Adrenal gland (tissue), 19 donors: ENCODE results near the gene ZBTB24. TPM values are rescaled to one million over a fixed set of nuclear protein-coding genes. Genes with fewer than 3 reads are reported as not detected.
A peak's percentile ranks its signal among the peaks of the same experiment; 100 is the strongest.

Experiments used
- DNase-seq, 7 donors: peaks; one replicate each; pipeline ENCODE4 v3.0.0-alpha.2; 2019 to 2020
- H3K27ac ChIP-seq, 5 donors: fragments of 200-600 bp; sonication (generic) in 4 of 5; 1 replicate in 3 of 5; 2 replicates in 2 of 5; pipeline versions ENCODE4 v1.5.1 to v1.8.0; 2016 to 2020; ENCODE audit warnings: mild to moderate bottlenecking in 1 of 5
- H3K27me3 ChIP-seq: fragments of 200-600 bp; 2 replicates; pipeline ENCODE4 v1.8.0; 2021
- H3K36me3 ChIP-seq, 2 donors: fragments of 200-600 bp; replicated peaks in 1 of 2; 1 replicate in 1 of 2; 2 replicates in 1 of 2; pipeline versions ENCODE4 v1.5.1 to v1.8.0; 2018 to 2022
- H3K4me1 ChIP-seq, 2 donors: fragments of 200-600 bp; replicated peaks in 1 of 2; 1 replicate in 1 of 2; 2 replicates in 1 of 2; pipeline versions ENCODE4 v1.5.1 to v1.8.0; 2018 to 2021
- H3K4me3 ChIP-seq, 4 donors: fragments of 200-600 bp; sonication (generic) in 3 of 4; one replicate each; pipeline ENCODE4 v1.5.1; 2016 to 2018
- H3K9me3 ChIP-seq, 3 donors: fragments of 200-600 bp; sonication (generic) in 1 of 3; replicated peaks in 1 of 3; 1 replicate in 2 of 3; 2 replicates in 1 of 3; pipeline versions ENCODE4 v1.5.1 to v1.8.0; 2016 to 2021
- CTCF ChIP-seq, 6 experiments: fragments of 450-650 bp in 4 of 6; fragments of 200-600 bp in 2 of 6; sonication (generic) in 1 of 6; IDR thresholded peaks; 1 replicate in 5 of 6; 2 replicates in 1 of 6; pipeline versions ENCODE4 v1.5.1 to v1.8.0; 2016 to 2021; ENCODE audit warnings: antibody characterized with exemption in 6 of 6, mild to moderate bottlenecking in 2 of 6, moderate library complexity in 1 of 6
- POLR2A ChIP-seq, 2 donors: fragments of 450-650 bp; IDR thresholded peaks; one replicate each; pipeline ENCODE4 v1.6.1; 2017; ENCODE audit warnings: antibody characterized with exemption in 2 of 2, mild to moderate bottlenecking in 2 of 2, moderate library complexity in 1 of 2
- WGBS, 4 donors: extraction: QIAGEN DNeasy Blood & Tissue Kit in 2 of 4; methylation state at CpG; one replicate each; pipeline versions ENCODE4 v1.1.5 to v1.1.7; 2013 to 2017; 5-methylcytosine and 5-hydroxymethylcytosine counted together
- intact Hi-C, 2 donors: fragments of 100-400 bp; cut with DNase I; formaldehyde crosslinking; loops; one replicate each; pipeline versions ENCODE4 v1.14.1 to v1.15.0; 2022 to 2023
- long read RNA-seq, 10 donors: library from polyadenylated mRNA in 3 of 10; unstranded in 2 of 10; stranded (forward) in 1 of 10; transcript quantifications; one replicate each; pipeline ENCODE4 v2.0.0 and lab custom pipeline, GENCODE V29; 2021 to 2026
- polyA plus RNA-seq, 3 donors: library from polyadenylated mRNA; stranded (reverse); fragments of 200-250 nt in 2 of 3; fragments of 350-450 nt in 1 of 3; fragmentation: Illumina TruSeq in 1 of 3; extraction: RNeasy Lipid Tissue Mini Kit (QIAGEN cat#74804) in 1 of 3; gene quantifications; one replicate each; pipeline ENCODE4 v1.2.3, GENCODE V29; 2013 to 2014
- total RNA-seq, 9 donors: library from RNA; depleted of rRNA in 4 of 9; stranded (reverse); fragments of >200 nt in 4 of 9; fragments of 120-200 nt in 1 of 9; fragmentation: NEBNext Ultra II Directional in 1 of 9; extraction: Animal tissue kit (Norgen Biotek cat#: 25700) in 1 of 9; gene quantifications; one replicate each; pipeline versions ENCODE4 v1.1.0 to v1.2.4, GENCODE V29; 2013 to 2023
- donor health status: healthy with polysubstance abuse.
- donor health status: Bipolar disorder and iron deficiency.
- donor health status: DM: yes; HTN: yes; CAD: no.
- donor health status: DM: no; HTN: no; CAD: no.
- donor health status: DM: no; HTN: no; CAD: no.
- donor health status: DM: yes; HTN: yes; CAD: no.

The ZBTB24 gene
- total RNA-seq (10 to 100 TPM in 1 of 9 donors, 1 to 10 TPM in 8; 4.5 to 14.4 (median 6.3) TPM), polyA plus RNA-seq (1 to 10 TPM; 2.2 to 7.0 (median 4.0) TPM)
- long read RNA-seq, donor 1: 0 reads
- long read RNA-seq, donor 2: 0 reads
- long read RNA-seq, donor 3, full-length matches to known transcripts: 1 of 1 reads
- long read RNA-seq, donor 3, partial matches to known transcripts: 0 of 1 reads
- long read RNA-seq, donor 3, other reads (novel, unspliced or antisense): 0 of 1 reads
- long read RNA-seq, donor 4, partial matches to known transcripts: 2 of 3 reads
- long read RNA-seq, donor 4, other reads (novel, unspliced or antisense): 1 of 3 reads
- long read RNA-seq, donor 5, full-length matches to known transcripts: 6 of 13 reads
- long read RNA-seq, donor 5, partial matches to known transcripts: 0 of 13 reads
- long read RNA-seq, donor 5, other reads (novel, unspliced or antisense): 7 of 13 reads
- long read RNA-seq, donor 6: 0 reads
- long read RNA-seq, donor 7: 0 reads
- long read RNA-seq, donor 8, full-length matches to known transcripts: 2 of 2 reads
- long read RNA-seq, donor 8, partial matches to known transcripts: 0 of 2 reads
- long read RNA-seq, donor 8, other reads (novel, unspliced or antisense): 0 of 2 reads
- long read RNA-seq, donor 9, full-length matches to known transcripts: 2 of 2 reads
- long read RNA-seq, donor 9, partial matches to known transcripts: 0 of 2 reads
- long read RNA-seq, donor 9, other reads (novel, unspliced or antisense): 0 of 2 reads
- long read RNA-seq, donor 10: 0 reads

- WGBS, 4 donors: 0 to 1% (median 1%) methylated on average over 9 to 97 of the region's 97 CpGs
- Histone ChIP-seq H3K4me1 (peaks cover 12 to 42% of the 10 kb centered on the region in 2 donors), H3K27ac (peak within 1 kb of the TSS in 4 of 5 donors; percentile 29 to 93 (median 80)), H3K4me3 (peak within 1 kb of the TSS; percentile 50 to 93 (median 76)), H3K36me3 (peaks cover 0 to 7% of the 10 kb centered on the region in 2 donors), H3K9me3 (no peaks in the 10 kb centered on the region), H3K27me3 (no peaks in the 10 kb centered on the region)
- no peak for TF ChIP-seq CTCF (IDR thresholded peaks at IDR 0.05)
- TF ChIP-seq POLR2A (IDR thresholded peaks at IDR 0.05): peak; percentile 68 to 85
- DNase-seq: peak; percentile 89 to 94 (median 91)
- intact Hi-C loops: no loop called here
These were observed at the start of gene ZBTB24 for GRCh38 chr6:109482905-109483734. Gene ZBTB24 (minus strand): TSS chr6:109483219. CDS start chr6:109482026, 1,193 bp downstream.

- H3K27ac ChIP-seq: no peak overlapping the region
These were observed 48.4 kb upstream of the ZBTB24 start for GRCh38 chr6:109531446-109531845.

GRCh38 chr6:109527989-109528388 lies 45.0 kb upstream of the ZBTB24 start:
- H3K27me3 ChIP-seq: no peaks in the 10 kb centered on the region
- DNase-seq: no peak
- H3K4me3 ChIP-seq: no peak overlapping the region
- H3K27ac ChIP-seq: no peak overlapping the region
- no peaks in the 10 kb centered on the region for H3K36me3 ChIP-seq
- no peak for TF ChIP-seq CTCF (IDR thresholded peaks at IDR 0.05)
- TF ChIP-seq POLR2A (IDR thresholded peaks at IDR 0.05): no peak
- no peaks in the 10 kb centered on the region for H3K4me1 ChIP-seq
- WGBS, 4 donors: 81 to 87% (median 86%) methylated on average over 3 of the region's 3 CpGs
- no peaks in the 10 kb centered on the region for H3K9me3 ChIP-seq
- intact Hi-C loops: loop anchor here (5.0 to 10.0 kb wide), 3 partner anchors 174 to 529 kb away; no protein-coding TSS in a partner anchor

More at GRCh38 chr6:109531446-109531845, 48.4 kb upstream of the ZBTB24 start:
- Histone ChIP-seq H3K4me3 (no peak overlapping the region), H3K4me1 (no peaks in the 10 kb centered on the region), H3K36me3 (no peaks in the 10 kb centered on the region), H3K9me3 (no peaks in the 10 kb centered on the region), H3K27me3 (no peaks in the 10 kb centered on the region)
- TF ChIP-seq POLR2A (IDR thresholded peaks at IDR 0.05): no peak
- no peak for TF ChIP-seq CTCF (IDR thresholded peaks at IDR 0.05)
- intact Hi-C loops: no loop called here
- DNase-seq: no peak
- WGBS, 4 donors: 78 to 94% (median 91%) methylated on average over 6 of the region's 6 CpGs
